Neural cell (in vitro differentiated cells): ENCODE measurements around the gene RDM1. TPM values are rescaled to one million over a fixed set of nuclear protein-coding genes. Genes with fewer than 3 reads are reported as not detected.

Experiments used
- H2AFZ ChIP-seq: fragments of 200-600, 300-800 bp; sonication (generic), shearing (Covaris generic); 2 replicates; pipeline ENCODE4 v1.6.0; 2014; ENCODE audit warnings: low read depth, mild to moderate bottlenecking, antibody characterized with exemption, low read length, moderate library complexity
- H3F3A ChIP-seq: fragments of 200-600 bp; shearing (Covaris generic); 2 replicates; pipeline ENCODE4 v1.6.1; 2016; ENCODE audit warnings: mild to moderate bottlenecking, moderate library complexity, mixed read lengths, antibody characterized with exemption, low read length; ENCODE audit not compliant: insufficient read depth, poor library complexity, severe bottlenecking
- H3K27ac ChIP-seq: fragments of 200-600, 300-800 bp; sonication (generic), shearing (Covaris generic); 2 replicates; pipeline ENCODE4 v1.5.1; 2014; ENCODE audit warnings: mild to moderate bottlenecking, low read length, moderate library complexity
- H3K27me3 ChIP-seq: fragments of 300-800, 200-600 bp; sonication (generic), shearing (Covaris generic); 2 replicates; pipeline ENCODE4 v1.6.0; 2014; ENCODE audit warnings: mild to moderate bottlenecking, low read depth, low read length, moderate library complexity; ENCODE audit not compliant: insufficient read depth
- H3K36me3 ChIP-seq: fragments of 300-800, 200-600 bp; sonication (generic), shearing (Covaris generic); 2 replicates; pipeline ENCODE4 v1.5.1; 2014; ENCODE audit warnings: mild to moderate bottlenecking, antibody characterized with exemption, low read length, moderate library complexity; ENCODE audit not compliant: insufficient read depth
- H3K4me2 ChIP-seq: fragments of 300-800, 200-600 bp; sonication (generic), shearing (Covaris generic); 2 replicates; pipeline ENCODE4 v1.6.0; 2014; ENCODE audit warnings: mild to moderate bottlenecking, low read length
- H3K4me3 ChIP-seq: fragments of 300-800, 200-600 bp; sonication (generic), shearing (Covaris generic); 2 replicates; pipeline ENCODE4 v1.5.1; 2014; ENCODE audit warnings: mild to moderate bottlenecking, low read length, moderate library complexity
- H3K79me2 ChIP-seq: fragments of 200-600 bp; shearing (Covaris generic); replicated peaks from 2 replicates; pipeline ENCODE4 v1.6.0; 2014; ENCODE audit warnings: mild to moderate bottlenecking, low read length, moderate library complexity; ENCODE audit not compliant: insufficient read depth
- H3K9ac ChIP-seq: fragments of 300-800, 200-600 bp; sonication (generic), shearing (Covaris generic); 2 replicates; pipeline ENCODE4 v1.6.1; 2016; ENCODE audit warnings: mild to moderate bottlenecking, low read length, mixed read lengths
- H3K9me2 ChIP-seq: fragments of 200-600 bp; shearing (Covaris generic); 2 replicates; pipeline ENCODE4 v1.6.1; 2016; ENCODE audit warnings: mild to moderate bottlenecking, low read length, mixed read lengths; ENCODE audit not compliant: insufficient read depth
- H3K9me3 ChIP-seq: fragments of 200-600, 300-800 bp; sonication (generic), shearing (Covaris generic); 2 replicates; pipeline ENCODE4 v1.6.1; 2016; ENCODE audit warnings: mild to moderate bottlenecking, mixed run types, low read length, moderate library complexity, mixed read lengths
- H4K20me1 ChIP-seq: fragments of 200-600 bp; shearing (Covaris generic); 2 replicates; pipeline ENCODE4 v1.6.1; 2016; ENCODE audit warnings: mild to moderate bottlenecking, mixed run types; ENCODE audit not compliant: insufficient read depth
- CTCF ChIP-seq: fragments of 450-650 bp; IDR thresholded peaks from 2 replicates; pipeline ENCODE4 v1.5.1; 2014; ENCODE audit warnings: antibody characterized with exemption, mild to moderate bottlenecking, moderate library complexity; ENCODE audit not compliant: poor library complexity, severe bottlenecking
- EP300 ChIP-seq: fragments of 450-650 bp; conservative IDR thresholded peaks from 2 replicates; pipeline ENCODE4 v1.6.1; 2014; ENCODE audit warnings: antibody characterized with exemption, mild to moderate bottlenecking, moderate library complexity; ENCODE audit not compliant: poor library complexity, severe bottlenecking
- EZH2 ChIP-seq: fragments of 200-600, 300-800 bp; shearing (Covaris generic), sonication (generic); IDR thresholded peaks from 2 replicates; pipeline ENCODE4 v1.6.1; 2014; ENCODE audit warnings: antibody characterized with exemption, low read length, borderline replicate concordance, mild to moderate bottlenecking; ENCODE audit not compliant: insufficient read depth, poor library complexity, severe bottlenecking
- MXI1 ChIP-seq: fragments of 450-650 bp; conservative IDR thresholded peaks from 2 replicates; pipeline ENCODE4 v1.6.1; 2014; ENCODE audit warnings: antibody characterized with exemption, mild to moderate bottlenecking; ENCODE audit not compliant: poor library complexity, severe bottlenecking
- POLR2AphosphoS5 ChIP-seq: IDR thresholded peaks from 2 replicates; pipeline ENCODE4 v1.6.1; 2012
- RAD21 ChIP-seq: fragments of 450-650 bp; conservative IDR thresholded peaks from 2 replicates; pipeline ENCODE4 v1.6.1; 2014; ENCODE audit warnings: antibody characterized with exemption, mild to moderate bottlenecking, moderate library complexity
- REST ChIP-seq: IDR thresholded peaks from 2 replicates; pipeline ENCODE4 v1.6.1; 2012; ENCODE audit warnings: borderline replicate concordance
- SMC3 ChIP-seq: fragments of 450-650 bp; conservative IDR thresholded peaks from 2 replicates; pipeline ENCODE4 v1.6.1; 2014; ENCODE audit warnings: antibody characterized with exemption, mild to moderate bottlenecking, moderate library complexity; ENCODE audit not compliant: poor library complexity
- TAF1 ChIP-seq: IDR thresholded peaks from 2 replicates; pipeline ENCODE4 v1.6.1; 2012; ENCODE audit warnings: low read depth
- polyA plus RNA-seq: library from polyadenylated mRNA; depleted of rRNA; stranded (reverse); fragments of >200 nt; gene quantifications from 2 replicates; pipeline ENCODE4 v1.2.3, GENCODE V29; 2014

Gene RDM1
- polyA plus RNA-seq, 1 donor from 2014 or later: not detected

- Histone ChIP-seq H3K4me3 (no peak overlapping the region), H3K79me2 (no peaks in the 10 kb centered on the region), H3K4me2 (no peak overlapping the region), H3F3A (no peaks in the 10 kb centered on the region), H2AFZ (no peak overlapping the region), H3K27ac (no peak overlapping the region), H3K36me3 (no peaks in the 10 kb centered on the region), H3K9me2 (no peaks in the 10 kb centered on the region), H3K9ac (no peak overlapping the region), H3K27me3 (no peaks in the 10 kb centered on the region), H4K20me1 (no peaks in the 10 kb centered on the region), H3K9me3 (no peaks in the 10 kb centered on the region)
- TF ChIP-seq EP300: no peak
- no peak for TF ChIP-seq RAD21
- TF ChIP-seq SMC3: no peak
- TF ChIP-seq REST: no peak
- no peak for TF ChIP-seq EZH2
- TF ChIP-seq CTCF: no peak
- no peak for TF ChIP-seq MXI1
- TF ChIP-seq TAF1: no peak
- TF ChIP-seq POLR2AphosphoS5: no peak
These were observed 40.5 kb downstream of the RDM1 start for GRCh38 chr17:35889818-35890773.

- H3K79me2 ChIP-seq: no peaks in the 10 kb centered on the region
- no peak overlapping the region for H3K4me2 ChIP-seq
- H3F3A ChIP-seq: no peaks in the 10 kb centered on the region
- H3K36me3 ChIP-seq: no peaks in the 10 kb centered on the region
- H3K27ac ChIP-seq: no peak overlapping the region
- no peak overlapping the region for H2AFZ ChIP-seq
- H3K27me3 ChIP-seq: no peaks in the 10 kb centered on the region
- no peaks in the 10 kb centered on the region for H4K20me1 ChIP-seq
- H3K4me3 ChIP-seq: no peak overlapping the region
- H3K9me3 ChIP-seq: no peaks in the 10 kb centered on the region
- no peak overlapping the region for H3K9ac ChIP-seq
- no peaks in the 10 kb centered on the region for H3K9me2 ChIP-seq
- no peak for TF ChIP-seq SMC3
- no peak for TF ChIP-seq CTCF
- TF ChIP-seq MXI1: no peak
- TF ChIP-seq TAF1: no peak
- no peak for TF ChIP-seq RAD21
- TF ChIP-seq POLR2AphosphoS5: no peak
- TF ChIP-seq EZH2: no peak
- no peak for TF ChIP-seq REST
- no peak for TF ChIP-seq EP300
These were observed 41.3 kb downstream of the RDM1 start for GRCh38 chr17:35889241-35889640.
